Epithelial cell of proximal tubule (primary cell): ENCODE data around the gene FSD1. TPM values are rescaled to one million over a fixed set of nuclear protein-coding genes. Genes with fewer than 3 reads are reported as not detected.

Experiments
- DNase-seq: peaks from one replicate; pipeline ENCODE4 v3.0.0-alpha.2; 2011; ENCODE audit warnings: low read depth
- H3K4me3 ChIP-seq: 2 replicates; pipeline ENCODE4 v1.5.1; 2011; ENCODE audit warnings: low read depth, mild to moderate bottlenecking, low read length
- CTCF ChIP-seq: conservative IDR thresholded peaks from 2 replicates; pipeline ENCODE4 v1.5.1; 2012; ENCODE audit warnings: low read depth, mild to moderate bottlenecking, low read length
- total RNA-seq: library from RNA; depleted of rRNA; stranded (reverse); fragments of >200 nt; gene quantifications from 2 replicates; pipeline ENCODE4 v1.2.3, GENCODE V29; 2015

Gene FSD1
- total RNA-seq, 1 donor from 2014 or later = 17.5 TPM

GRCh38 chr19:4319067-4319718 lies 14.8 kb downstream of the FSD1 start:
- H3K4me3 ChIP-seq = no peak overlapping the region
- no peak for TF ChIP-seq CTCF
- DNase-seq = no peak

- no peak for TF ChIP-seq CTCF
- no peak overlapping the region for H3K4me3 ChIP-seq
- no peak for DNase-seq
Observed at GRCh38 chr19:4320419-4320818, 16.0 kb downstream of the FSD1 start.

GRCh38 chr19:4322942-4323665 lies 18.7 kb downstream of the FSD1 start:
- DNase-seq = no peak
- no peak for TF ChIP-seq CTCF
- no peak overlapping the region for H3K4me3 ChIP-seq

- no peak for DNase-seq
- no peak for TF ChIP-seq CTCF
- no peak overlapping the region for H3K4me3 ChIP-seq
Observed at GRCh38 chr19:4323692-4324091, 19.3 kb downstream of the FSD1 start.

- no peak for DNase-seq
- no peak overlapping the region for H3K4me3 ChIP-seq
- TF ChIP-seq CTCF = no peak
Observed at GRCh38 chr19:4324228-4324627, 19.8 kb downstream of the FSD1 start.

GRCh38 chr19:4326215-4326836 lies 21.9 kb downstream of the FSD1 start:
- no peak for TF ChIP-seq CTCF
- no peak overlapping the region for H3K4me3 ChIP-seq
- no peak for DNase-seq

- DNase-seq = no peak
- no peak overlapping the region for H3K4me3 ChIP-seq
- no peak for TF ChIP-seq CTCF
Observed at GRCh38 chr19:4326837-4327251, 22.4 kb downstream of the FSD1 start.
